CD4-positive, alpha-beta T cell treated with Interleukin-15 for 1 hour (primary cell): ENCODE measurements around the gene ZNF70.

Source experiments
- DNase-seq: peaks from one replicate; pipeline ENCODE4 v3.0.0-alpha.2; 2020

ZNF70 gene

DNA sequence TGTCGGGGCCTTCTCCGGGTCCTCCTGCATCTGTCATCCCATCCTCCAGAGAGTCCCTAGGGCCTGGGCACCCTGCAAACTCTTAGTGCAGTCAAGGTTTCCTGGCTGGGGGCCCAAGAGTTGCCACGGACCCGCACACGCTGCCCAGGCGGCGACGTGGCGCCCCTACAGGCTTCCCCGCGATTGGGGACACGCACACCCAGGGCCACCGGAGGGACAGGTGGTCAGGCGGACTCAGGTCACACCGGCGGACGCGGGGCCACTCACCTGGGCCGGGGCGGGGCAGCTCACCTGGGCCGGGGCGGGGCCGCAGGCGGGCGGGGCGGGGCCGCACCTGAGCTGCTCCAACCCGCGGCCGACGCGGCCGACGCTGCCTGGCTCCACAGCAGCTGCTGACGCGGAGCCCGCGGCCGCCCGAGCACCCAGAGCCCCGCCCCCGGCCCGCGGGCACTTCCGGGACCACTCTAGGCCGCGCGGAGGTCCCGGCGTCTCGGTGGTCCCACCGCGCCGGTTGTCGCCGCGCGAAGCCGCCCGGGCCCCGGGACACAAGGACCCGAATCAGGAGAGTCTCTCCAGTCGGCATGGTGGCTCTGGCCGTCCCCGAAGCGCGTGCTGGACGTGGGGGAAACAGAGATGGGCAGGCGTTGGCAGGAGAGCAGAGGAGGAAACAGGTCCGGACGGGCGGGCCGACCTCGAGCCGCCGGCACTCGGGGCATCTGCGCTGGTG, at the start of gene ZNF70:
Gene ZNF70 (minus strand): TSS at position 399 of the 727 bp plus-strand sequence. CDS start 5,972 bp downstream, outside the sequence.
- DNase-seq: peak; percentile 90

DNA sequence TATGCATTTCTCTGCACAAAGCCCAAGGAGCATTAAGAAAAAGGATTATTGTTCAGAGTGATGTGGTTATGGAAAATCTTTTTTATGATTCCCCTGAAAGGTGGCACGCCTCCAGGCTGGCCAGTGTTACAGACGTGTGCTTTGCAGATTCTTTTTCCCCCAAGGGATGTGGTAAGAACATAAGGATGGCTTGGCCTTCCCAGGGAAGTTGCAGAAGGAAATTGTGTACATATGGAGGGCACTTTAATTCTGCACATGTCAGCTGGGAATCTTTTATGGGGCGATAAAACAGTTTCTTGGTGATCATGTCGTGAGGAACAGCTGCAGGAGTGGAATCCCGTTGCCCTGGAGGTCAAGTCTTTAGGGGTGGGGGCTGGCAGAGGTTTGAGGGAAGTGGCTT, 45.5 kb upstream of the ZNF70 start:
- DNase-seq: no peak

DNA sequence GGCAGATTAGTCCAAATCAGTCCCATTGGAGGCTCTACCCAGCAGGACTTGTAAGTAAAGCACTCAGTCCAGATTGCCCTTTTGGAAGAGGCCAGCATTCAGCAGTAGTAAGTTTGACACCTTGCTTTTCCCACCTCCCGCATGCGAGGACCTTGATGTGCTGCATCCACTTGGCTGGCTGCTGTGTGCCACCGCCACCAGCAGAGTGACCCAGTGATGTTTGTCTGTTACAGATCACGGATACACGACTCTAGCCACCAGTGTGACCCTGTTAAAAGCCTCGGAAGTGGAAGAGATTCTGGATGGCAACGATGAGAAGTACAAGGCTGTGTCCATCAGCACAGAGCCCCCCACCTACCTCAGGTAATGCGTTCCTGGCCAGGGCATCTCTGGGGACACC, 42.4 kb upstream of the ZNF70 start:
- no peak for DNase-seq

DNA sequence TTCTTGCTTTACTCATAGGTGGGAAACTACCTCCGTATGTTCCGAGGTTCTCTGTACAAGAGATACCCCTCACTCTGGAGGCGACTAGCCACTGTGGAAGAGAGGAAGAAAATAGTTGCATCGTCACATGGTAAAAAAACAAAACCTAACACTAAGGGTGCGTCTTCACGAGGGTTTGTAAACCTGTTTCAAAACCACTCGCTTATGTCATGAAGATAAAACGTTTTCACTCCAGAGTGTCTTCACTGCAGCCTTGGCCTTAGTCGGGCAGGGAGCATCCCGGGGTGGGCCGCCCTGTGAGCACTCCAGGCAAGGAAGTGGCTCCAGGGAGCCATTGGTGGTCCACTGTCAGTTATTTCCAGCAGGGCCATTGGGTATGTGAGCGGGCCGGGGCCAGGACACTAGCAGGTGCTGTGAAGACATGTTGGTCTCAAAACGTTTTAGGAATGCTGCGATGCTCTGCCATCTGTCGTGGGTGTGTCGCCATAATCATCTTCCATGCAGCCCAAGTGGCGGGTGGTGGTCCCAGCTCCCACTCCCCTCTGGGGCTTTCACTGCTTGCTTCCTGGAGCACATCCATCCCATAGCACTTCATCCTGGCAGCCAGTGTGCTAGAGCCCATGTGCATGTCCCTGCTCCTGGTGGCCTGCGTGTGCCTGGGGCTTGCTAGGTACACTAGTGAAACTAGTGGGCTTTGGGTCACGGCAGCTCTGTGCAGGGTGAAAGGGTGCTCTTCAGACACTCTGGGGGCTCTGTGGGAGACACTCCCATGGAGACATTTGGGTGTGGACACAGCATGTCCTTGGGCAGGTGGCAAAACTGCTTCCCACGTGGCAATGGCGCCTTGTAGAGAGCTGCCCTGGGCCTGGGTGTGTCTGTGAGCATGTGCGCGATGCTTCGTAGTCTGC, 41.1 kb upstream of the ZNF70 start:
- DNase-seq: no peak

DNA sequence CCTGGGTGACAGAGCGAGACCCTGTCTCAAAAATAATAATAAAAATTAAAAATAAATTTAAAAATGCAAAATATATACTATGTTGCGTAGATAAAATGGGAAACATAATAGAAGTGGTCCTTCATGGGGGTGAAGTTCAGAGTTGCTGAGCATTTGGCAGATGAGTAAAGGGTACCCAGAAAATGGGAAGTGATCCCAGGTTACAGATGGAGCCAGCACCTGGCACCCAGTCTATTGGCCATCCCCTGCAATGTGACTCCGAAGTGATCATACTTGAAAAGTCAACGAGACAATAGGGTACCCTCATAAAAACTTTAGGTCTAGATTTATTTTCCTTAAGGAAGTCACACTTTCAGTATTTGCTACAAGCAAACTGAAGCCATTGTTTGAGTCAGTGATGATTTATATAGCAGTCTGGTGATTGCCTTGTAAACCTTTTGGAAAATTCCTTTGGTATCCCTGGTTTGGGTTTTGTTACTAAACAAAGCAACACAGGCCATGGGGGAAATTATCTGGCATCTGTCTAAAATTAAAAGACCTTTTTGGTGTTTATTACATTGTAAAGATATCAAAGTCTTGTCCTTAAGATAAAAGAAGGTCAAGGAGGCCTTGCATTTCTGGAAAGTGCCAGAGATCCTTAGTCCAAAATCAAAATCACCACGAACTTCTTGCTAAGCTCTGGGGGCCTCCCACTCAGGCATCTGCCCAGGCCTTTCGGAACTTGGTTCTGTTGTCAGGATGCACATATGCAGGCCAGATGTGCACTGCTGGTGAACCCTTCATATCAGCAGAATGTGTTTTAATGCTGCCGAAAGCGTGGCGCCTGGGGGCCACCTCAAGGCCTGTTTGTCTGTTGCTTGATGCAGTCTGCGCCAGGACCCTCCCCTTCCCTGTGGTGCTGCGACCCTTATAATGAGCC, 40.2 kb upstream of the ZNF70 start:
- no peak for DNase-seq

DNA sequence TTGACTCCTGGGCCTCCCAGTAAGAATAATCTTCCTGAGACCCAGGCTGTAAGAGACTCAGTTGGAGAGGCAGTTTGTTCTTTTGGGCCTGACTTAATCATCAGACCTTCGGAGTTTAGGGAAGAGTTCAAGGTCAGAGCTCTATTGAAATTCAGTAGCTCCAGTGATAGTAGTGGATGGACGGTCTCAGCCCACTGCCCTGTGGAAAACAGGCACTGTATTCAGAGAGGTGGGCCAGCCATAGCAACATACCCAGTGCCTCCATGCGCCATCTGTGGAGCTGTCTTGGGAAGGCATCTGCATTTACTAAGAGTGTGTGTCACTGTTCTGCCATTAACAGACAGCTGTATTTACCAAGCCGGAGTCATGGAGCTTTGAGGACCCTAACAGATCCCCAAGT, 38.7 kb upstream of the ZNF70 start:
- no peak for DNase-seq

DNA sequence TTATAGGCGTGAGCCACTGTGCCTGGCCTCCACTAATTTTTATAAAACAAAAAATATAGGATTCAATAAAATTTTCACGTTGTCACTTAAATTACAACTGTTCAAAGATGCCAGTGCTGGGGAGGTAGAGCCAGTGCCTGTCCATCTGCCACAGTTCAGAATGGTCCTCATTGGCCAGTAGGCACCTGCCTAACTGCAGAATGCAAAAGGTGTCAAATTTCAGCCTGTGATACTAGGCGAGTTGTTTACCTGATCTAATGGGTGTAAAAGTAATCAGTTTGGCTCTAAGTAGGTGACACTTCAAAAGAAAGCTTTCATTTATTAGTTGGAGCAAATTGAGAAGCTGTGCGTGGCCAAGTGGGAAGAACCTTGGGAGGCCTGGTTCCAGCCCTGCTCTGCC, 38.2 kb upstream of the ZNF70 start:
- DNase-seq: no peak

DNA sequence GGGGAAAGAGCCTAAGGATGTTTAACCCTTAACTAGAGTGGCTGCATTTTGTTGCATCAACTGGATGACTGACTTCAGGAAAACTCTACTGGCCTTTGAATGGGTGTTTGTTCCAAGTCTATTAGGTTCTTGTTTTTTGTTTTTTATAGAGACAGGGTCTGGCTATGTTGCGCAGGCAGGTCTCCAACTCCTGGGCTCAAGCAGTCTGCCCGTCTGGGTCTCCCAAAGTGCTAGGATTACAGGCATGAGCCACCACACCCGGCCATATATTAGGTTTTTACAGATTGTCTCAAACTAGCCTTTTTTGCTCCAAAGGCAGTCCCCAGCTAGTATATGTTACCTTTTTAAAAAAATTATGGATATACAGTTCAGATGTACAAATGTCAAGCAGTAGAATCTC, 37.0 kb upstream of the ZNF70 start:
- no peak for DNase-seq

DNA sequence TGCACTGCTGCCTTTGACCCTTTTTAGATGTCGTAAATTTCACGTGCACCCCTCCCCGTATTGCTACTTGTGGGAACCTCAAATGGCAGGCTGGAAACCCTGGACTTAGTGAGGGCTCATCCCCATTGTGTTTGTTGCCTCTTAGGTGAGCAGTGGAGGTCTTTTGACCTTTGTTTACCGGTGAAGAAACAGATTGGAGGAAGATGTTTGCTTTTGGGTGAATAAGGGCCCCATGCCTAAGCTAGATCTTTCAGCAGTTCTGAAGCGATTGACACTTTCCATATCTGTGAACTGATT, 36.6 kb upstream of the ZNF70 start:
- DNase-seq: no peak

DNA sequence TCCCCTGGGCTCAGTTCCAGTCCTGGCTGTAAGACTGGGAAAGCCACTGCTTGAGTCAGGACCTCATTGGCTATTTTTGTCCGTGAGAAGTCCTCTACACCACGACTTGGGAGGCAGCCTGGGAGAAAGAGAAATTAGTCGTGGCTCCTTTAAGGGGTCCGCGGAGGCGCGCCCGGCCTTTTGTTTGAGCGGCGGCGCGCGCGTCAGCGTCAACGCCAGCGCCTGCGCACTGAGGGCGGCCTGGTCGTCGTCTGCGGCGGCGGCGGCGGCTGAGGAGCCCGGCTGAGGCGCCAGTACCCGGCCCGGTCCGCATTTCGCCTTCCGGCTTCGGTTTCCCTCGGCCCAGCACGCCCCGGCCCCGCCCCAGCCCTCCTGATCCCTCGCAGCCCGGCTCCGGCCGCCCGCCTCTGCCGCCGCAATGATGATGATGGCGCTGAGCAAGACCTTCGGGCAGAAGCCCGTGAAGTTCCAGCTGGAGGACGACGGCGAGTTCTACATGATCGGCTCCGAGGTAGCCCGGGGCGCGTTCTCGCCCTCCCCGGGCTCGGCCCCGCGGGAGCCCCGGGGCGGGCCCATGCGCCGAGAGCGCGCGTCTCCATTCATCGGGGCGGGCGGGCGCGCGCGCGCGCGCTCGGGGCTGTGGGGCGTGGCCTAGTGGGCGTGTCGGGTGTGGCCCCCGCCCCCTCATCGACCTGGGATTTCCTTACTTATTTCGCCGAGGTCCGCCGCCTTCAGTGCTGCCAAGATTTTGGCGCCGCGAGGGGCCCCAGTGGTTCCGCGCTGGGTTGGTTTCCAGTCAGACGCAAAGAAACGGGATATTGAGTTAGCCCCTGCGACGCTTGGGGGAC, 36.1 kb upstream of the ZNF70 start, which contains the start of gene SMARCB1:
Gene SMARCB1 (plus strand): TSS at position 215 of the 848 bp plus-strand sequence. CDS start 204 bp downstream, at position 419.
- peak; percentile 88 for DNase-seq

DNA sequence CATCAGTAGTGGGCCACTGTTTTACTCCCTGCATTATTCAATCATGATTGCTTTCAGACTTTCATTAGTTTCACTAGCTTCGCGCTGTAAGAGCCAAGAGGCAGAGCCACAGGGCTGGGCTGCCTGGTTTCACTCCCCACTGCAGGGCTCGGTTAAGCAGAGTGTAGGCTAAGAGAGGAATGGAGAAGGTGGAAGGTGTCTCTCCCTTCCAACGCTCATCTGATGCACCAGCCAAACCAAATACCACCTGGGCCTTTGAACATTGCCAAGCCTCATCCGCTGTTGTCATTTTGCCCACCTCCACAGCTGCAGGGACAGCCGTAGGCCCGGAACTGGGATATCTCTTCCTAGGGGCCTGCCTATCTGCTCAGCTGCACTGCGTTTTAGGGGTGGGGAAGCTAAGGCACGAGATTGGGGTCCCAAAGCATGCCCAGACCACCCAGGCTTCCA, 35.4 kb upstream of the ZNF70 start:
- DNase-seq: no peak

DNA sequence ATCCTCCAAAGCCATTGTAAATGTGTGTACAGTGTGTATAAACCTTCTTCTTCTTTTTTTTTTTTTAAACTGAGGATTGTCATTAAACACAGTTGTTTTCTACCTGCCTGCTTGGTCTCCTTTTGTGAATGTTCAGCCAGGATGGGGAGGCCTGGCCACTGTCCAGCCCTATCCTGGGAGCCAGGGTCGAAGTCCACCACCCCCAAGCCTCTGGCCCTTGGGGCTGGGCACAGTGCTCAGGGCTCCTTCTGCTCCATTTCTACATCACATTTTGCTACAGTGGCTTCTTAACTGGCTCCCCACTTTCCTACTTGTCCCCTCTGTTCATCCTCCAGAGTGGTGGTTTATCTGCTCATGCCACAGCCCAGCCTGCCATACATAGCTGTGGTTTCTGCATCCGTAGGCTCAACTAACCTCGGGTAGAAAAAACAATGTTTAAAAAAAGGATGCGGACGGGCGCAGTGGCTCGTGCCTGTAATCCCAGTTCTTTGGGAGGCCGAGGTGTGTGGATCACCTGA, 33.4 kb upstream of the ZNF70 start:
- DNase-seq: no peak

DNA sequence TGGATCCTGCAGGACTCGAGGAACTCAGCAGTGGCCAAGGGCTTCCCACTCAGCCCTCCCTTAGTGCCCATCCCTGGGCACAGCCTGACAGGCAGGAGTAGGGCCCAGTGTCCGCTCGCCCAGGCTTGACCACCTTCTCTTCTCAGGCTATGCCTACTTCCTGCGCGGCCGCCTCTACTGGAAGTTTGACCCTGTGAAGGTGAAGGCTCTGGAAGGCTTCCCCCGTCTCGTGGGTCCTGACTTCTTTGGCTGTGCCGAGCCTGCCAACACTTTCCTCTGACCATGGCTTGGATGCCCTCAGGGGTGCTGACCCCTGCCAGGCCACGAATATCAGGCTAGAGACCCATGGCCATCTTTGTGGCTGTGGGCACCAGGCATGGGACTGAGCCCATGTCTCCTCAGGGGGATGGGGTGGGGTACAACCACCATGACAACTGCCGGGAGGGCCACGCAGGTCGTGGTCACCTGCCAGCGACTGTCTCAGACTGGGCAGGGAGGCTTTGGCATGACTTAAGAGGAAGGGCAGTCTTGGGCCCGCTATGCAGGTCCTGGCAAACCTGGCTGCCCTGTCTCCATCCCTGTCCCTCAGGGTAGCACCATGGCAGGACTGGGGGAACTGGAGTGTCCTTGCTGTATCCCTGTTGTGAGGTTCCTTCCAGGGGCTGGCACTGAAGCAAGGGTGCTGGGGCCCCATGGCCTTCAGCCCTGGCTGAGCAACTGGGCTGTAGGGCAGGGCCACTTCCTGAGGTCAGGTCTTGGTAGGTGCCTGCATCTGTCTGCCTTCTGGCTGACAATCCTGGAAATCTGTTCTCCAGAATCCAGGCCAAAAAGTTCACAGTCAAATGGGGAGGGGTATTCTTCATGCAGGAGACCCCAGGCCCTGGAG, 32.6 kb upstream of the ZNF70 start:
- DNase-seq: no peak

DNA sequence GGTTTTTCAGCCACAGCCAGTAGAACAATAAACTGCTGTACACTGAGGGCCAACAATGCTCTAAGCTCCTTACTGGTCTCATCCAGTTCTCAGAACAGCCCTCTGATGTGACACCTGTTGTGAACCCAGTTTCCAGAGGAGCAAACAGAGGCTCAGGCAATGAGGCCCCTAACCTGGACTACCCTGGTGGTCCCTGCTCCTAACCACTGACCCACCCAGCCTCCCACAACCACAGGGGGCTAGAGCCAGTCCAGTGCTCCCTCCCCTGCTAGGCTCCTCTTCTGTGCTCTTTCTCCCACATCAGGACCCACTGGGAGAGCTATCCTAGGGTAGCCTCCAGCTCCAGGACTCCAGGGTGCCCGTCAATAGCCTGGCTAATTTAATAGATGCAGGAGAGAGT, 31.8 kb upstream of the ZNF70 start:
- DNase-seq: no peak

DNA sequence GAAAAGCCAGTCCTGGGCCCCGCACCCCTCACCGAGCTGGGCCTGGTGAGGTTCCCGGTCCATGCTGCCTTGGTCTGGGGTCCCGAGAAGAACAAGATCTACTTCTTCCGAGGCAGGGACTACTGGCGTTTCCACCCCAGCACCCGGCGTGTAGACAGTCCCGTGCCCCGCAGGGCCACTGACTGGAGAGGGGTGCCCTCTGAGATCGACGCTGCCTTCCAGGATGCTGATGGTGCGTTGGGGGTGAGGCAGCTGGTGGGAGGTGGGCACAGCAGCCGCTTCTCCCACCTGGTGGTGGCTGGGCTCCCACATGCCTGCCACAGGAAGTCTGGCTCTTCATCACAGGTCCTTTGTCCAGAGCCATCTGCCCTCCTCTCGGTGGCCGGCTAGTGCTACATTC, 31.3 kb upstream of the ZNF70 start:
- no peak for DNase-seq

DNA sequence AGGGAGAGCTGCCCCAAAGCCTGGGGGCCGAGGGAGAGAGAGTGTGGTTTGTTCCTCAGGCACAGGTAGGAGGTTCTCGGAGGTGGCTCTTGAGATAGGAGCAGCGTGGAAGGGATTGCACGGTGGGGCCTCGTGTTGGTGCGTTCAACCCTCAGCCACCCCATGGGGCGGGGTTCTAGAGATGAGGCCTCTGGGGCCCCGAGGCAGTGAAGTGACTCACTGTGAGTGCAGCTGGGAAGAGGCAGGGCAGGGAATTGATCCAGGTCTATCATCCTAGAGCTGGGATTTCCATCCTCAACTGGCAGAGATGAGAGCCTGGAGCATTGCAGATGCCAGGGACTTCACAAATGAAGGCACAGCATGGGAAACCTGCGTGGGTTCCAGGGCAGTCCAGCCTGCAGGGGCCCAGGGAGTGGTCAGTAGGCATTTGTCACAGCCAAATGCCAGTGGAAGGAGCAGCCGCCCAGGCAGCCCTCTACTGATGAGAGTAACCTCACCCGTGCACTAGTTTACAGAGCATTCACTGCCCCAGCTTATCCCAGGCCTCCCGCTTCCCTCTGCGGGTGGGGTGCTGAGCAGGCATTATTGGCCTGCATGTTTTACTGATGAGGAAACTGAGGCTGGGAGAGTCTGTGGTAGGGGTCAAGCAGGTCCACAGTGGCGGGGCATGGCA, 30.7 kb upstream of the ZNF70 start:
- DNase-seq: no peak

DNA sequence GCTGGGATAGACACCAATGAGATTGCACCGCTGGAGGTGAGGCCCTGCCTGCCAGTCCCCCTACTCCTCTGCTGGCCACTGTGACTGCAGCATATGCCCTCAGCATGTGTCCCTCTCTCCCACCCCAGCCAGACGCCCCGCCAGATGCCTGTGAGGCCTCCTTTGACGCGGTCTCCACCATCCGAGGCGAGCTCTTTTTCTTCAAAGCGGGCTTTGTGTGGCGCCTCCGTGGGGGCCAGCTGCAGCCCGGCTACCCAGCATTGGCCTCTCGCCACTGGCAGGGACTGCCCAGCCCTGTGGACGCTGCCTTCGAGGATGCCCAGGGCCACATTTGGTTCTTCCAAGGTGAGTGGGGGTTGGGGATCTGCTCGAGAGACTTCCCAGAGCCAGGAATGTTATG, 30.2 kb upstream of the ZNF70 start:
- DNase-seq: no peak

DNA sequence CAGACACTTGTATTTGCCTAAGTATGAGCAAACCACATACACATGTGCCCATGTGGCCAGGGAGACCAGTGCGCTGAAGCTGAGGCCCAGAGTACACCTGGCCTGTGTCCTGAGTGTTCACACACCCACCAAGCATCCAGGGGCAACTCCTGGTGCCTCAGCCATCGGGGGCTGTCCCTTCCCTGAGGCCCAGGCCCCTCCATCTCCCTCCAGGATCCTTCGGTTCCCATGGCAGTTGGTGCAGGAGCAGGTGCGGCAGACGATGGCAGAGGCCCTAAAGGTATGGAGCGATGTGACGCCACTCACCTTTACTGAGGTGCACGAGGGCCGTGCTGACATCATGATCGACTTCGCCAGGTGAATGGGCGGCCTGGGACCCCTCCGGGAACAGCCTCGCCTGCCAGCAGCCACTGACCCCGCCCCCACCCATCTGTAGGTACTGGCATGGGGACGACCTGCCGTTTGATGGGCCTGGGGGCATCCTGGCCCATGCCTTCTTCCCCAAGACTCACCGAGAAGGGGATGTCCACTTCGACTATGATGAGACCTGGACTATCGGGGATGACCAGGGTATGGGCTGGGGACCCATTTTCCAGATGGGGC, 29.3 kb upstream of the ZNF70 start:
- no peak for DNase-seq

DNA sequence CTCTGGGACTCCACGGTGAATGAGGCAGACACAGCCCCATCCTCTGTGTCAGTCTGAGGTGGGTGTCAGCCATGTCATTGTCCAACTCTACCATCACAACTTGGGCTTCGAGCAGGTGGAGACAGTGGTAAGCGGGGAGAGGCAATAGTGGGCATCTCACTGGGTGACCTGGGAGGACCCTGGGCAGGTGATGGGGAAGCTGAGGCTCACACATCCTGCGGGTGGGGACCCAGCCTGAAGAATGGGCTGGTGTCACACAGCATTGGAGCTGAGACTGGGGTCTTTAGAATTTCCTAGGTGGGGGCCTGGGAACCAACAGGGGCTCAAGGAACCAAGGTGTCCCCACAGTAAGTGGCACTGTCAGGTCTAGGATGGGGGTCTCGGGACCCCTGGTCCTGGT, 28.8 kb upstream of the ZNF70 start:
- no peak for DNase-seq

DNA sequence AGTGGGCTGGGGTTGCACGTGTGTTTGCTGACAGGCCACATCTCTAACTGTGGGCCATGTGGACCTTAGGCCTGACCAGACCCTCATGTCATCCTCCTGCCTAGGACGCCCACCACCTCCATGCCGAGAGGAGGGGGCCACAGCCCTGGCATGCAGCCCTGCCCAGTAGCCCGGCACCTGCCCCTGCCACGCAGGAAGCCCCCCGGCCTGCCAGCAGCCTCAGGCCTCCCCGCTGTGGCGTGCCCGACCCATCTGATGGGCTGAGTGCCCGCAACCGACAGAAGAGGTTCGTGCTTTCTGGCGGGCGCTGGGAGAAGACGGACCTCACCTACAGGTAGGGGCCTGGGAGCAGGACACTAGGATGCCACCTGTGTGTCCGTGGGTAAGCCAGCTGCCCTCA, 28.2 kb upstream of the ZNF70 start:
- DNase-seq: no peak
